ENCODE measurements around the gene TMUB1. TPM values are rescaled to one million over a fixed set of nuclear protein-coding genes. Genes with fewer than 3 reads are reported as not detected.

The TMUB1 gene
- total RNA-seq, 1 donor from 2014 or later = 12.5 TPM

- H3K9me3 ChIP-seq (ENCODE audit: control insufficient read depth in 3 of 3, low read length in 3 of 3) = no peaks in the 10 kb centered on the region
- H3K4me1 ChIP-seq (ENCODE audit: control insufficient read depth in 3 of 3, insufficient read depth in 3 of 3, low read length in 3 of 3) = peaks cover 10 to 21% (median 19%) of the 10 kb centered on the region in 3 donors
- H3K27me3 ChIP-seq (ENCODE audit: control insufficient read depth in 3 of 3, insufficient read depth in 3 of 3, low read length in 3 of 3) = no peaks in the 10 kb centered on the region
- H3K9ac ChIP-seq (ENCODE audit: low read depth in 1 of 3, low read length in 3 of 3) = no peak overlapping the region
- H3K4me3 ChIP-seq (ENCODE audit: low read length in 3 of 3) = no peak overlapping the region
- H3K36me3 ChIP-seq (ENCODE audit: control insufficient read depth in 3 of 3, insufficient read depth in 3 of 3, low read length in 3 of 3) = peaks cover 35 to 46% (median 39%) of the 10 kb centered on the region in 3 donors
- H3K27ac ChIP-seq (ENCODE audit: low read depth, low read length) = no peak overlapping the region
Observed at GRCh38 chr7:151121380-151122170, 38.3 kb upstream of the TMUB1 start.

GRCh38 chr7:151120896-151121295, 37.6 kb upstream of the TMUB1 start:
- peaks cover 10 to 18% (median 15%) of the 10 kb centered on the region in 3 donors for H3K4me1 ChIP-seq (ENCODE audit: control insufficient read depth in 3 of 3, insufficient read depth in 3 of 3, low read length in 3 of 3)
- no peaks in the 10 kb centered on the region for H3K9me3 ChIP-seq (ENCODE audit: control insufficient read depth in 3 of 3, low read length in 3 of 3)
- H3K9ac ChIP-seq (ENCODE audit: low read depth in 1 of 3, low read length in 3 of 3) = no peak overlapping the region
- no peaks in the 10 kb centered on the region for H3K27me3 ChIP-seq (ENCODE audit: control insufficient read depth in 3 of 3, insufficient read depth in 3 of 3, low read length in 3 of 3)
- H3K27ac ChIP-seq (ENCODE audit: low read depth, low read length) = no peak overlapping the region
- H3K4me3 ChIP-seq (ENCODE audit: low read length in 3 of 3) = no peak overlapping the region
- H3K36me3 ChIP-seq (ENCODE audit: control insufficient read depth in 3 of 3, insufficient read depth in 3 of 3, low read length in 3 of 3) = peaks cover 35 to 46% (median 39%) of the 10 kb centered on the region in 3 donors

- peaks cover 35 to 44% (median 39%) of the 10 kb centered on the region in 3 donors for H3K36me3 ChIP-seq (ENCODE audit: control insufficient read depth in 3 of 3, insufficient read depth in 3 of 3, low read length in 3 of 3)
Observed at GRCh38 chr7:151119902-151120301, 36.6 kb upstream of the TMUB1 start.

GRCh38 chr7:151119055-151119415, 35.7 kb upstream of the TMUB1 start:
- Histone ChIP-seq H3K9me3 (ENCODE audit: control insufficient read depth in 3 of 3, low read length in 3 of 3) (no peaks in the 10 kb centered on the region), H3K9ac (ENCODE audit: low read depth in 1 of 3, low read length in 3 of 3) (no peak overlapping the region), H3K27me3 (ENCODE audit: control insufficient read depth in 3 of 3, insufficient read depth in 3 of 3, low read length in 3 of 3) (no peaks in the 10 kb centered on the region), H3K27ac (ENCODE audit: low read depth, low read length) (no peak overlapping the region), H3K4me3 (ENCODE audit: low read length in 3 of 3) (no peak overlapping the region), H3K36me3 (ENCODE audit: control insufficient read depth in 3 of 3, insufficient read depth in 3 of 3, low read length in 3 of 3) (peaks cover 33 to 43% (median 35%) of the 10 kb centered on the region in 3 donors), H3K4me1 (ENCODE audit: control insufficient read depth in 3 of 3, insufficient read depth in 3 of 3, low read length in 3 of 3) (peaks cover under 1 to 2% (median under 1%) of the 10 kb centered on the region in 3 donors)

More at GRCh38 chr7:151119902-151120301, 36.6 kb upstream of the TMUB1 start:
- H3K27ac ChIP-seq (ENCODE audit: low read depth, low read length) = no peak overlapping the region
- H3K4me3 ChIP-seq (ENCODE audit: low read length in 3 of 3) = no peak overlapping the region
- no peaks in the 10 kb centered on the region for H3K27me3 ChIP-seq (ENCODE audit: control insufficient read depth in 3 of 3, insufficient read depth in 3 of 3, low read length in 3 of 3)
- peaks cover 3 to 10% (median 6%) of the 10 kb centered on the region in 3 donors for H3K4me1 ChIP-seq (ENCODE audit: control insufficient read depth in 3 of 3, insufficient read depth in 3 of 3, low read length in 3 of 3)
- H3K9me3 ChIP-seq (ENCODE audit: control insufficient read depth in 3 of 3, low read length in 3 of 3) = no peaks in the 10 kb centered on the region
- H3K9ac ChIP-seq (ENCODE audit: low read depth in 1 of 3, low read length in 3 of 3) = no peak overlapping the region

- Histone ChIP-seq H3K4me1 (ENCODE audit: control insufficient read depth in 3 of 3, insufficient read depth in 3 of 3, low read length in 3 of 3) (no peaks in the 10 kb centered on the region), H3K4me3 (ENCODE audit: low read length in 3 of 3) (no peak overlapping the region), H3K27me3 (ENCODE audit: control insufficient read depth in 3 of 3, insufficient read depth in 3 of 3, low read length in 3 of 3) (no peaks in the 10 kb centered on the region), H3K9ac (ENCODE audit: low read depth in 1 of 3, low read length in 3 of 3) (no peak overlapping the region), H3K36me3 (ENCODE audit: control insufficient read depth in 3 of 3, insufficient read depth in 3 of 3, low read length in 3 of 3) (peaks cover 33 to 43% (median 35%) of the 10 kb centered on the region in 3 donors), H3K27ac (ENCODE audit: low read depth, low read length) (no peak overlapping the region), H3K9me3 (ENCODE audit: control insufficient read depth in 3 of 3, low read length in 3 of 3) (no peaks in the 10 kb centered on the region)
Observed at GRCh38 chr7:151118108-151119054, 35.1 kb upstream of the TMUB1 start.

GRCh38 chr7:151117565-151117964, 34.3 kb upstream of the TMUB1 start:
- Histone ChIP-seq H3K27ac (ENCODE audit: low read depth, low read length) (no peak overlapping the region), H3K36me3 (ENCODE audit: control insufficient read depth in 3 of 3, insufficient read depth in 3 of 3, low read length in 3 of 3) (peaks cover 30 to 43% (median 35%) of the 10 kb centered on the region in 3 donors), H3K27me3 (ENCODE audit: control insufficient read depth in 3 of 3, insufficient read depth in 3 of 3, low read length in 3 of 3) (no peaks in the 10 kb centered on the region), H3K9me3 (ENCODE audit: control insufficient read depth in 3 of 3, low read length in 3 of 3) (no peaks in the 10 kb centered on the region), H3K9ac (ENCODE audit: low read depth in 1 of 3, low read length in 3 of 3) (no peak overlapping the region), H3K4me1 (ENCODE audit: control insufficient read depth in 3 of 3, insufficient read depth in 3 of 3, low read length in 3 of 3) (no peaks in the 10 kb centered on the region), H3K4me3 (ENCODE audit: low read length in 3 of 3) (no peak overlapping the region)

- Histone ChIP-seq H3K36me3 (ENCODE audit: control insufficient read depth in 3 of 3, insufficient read depth in 3 of 3, low read length in 3 of 3) (peaks cover 30 to 42% (median 35%) of the 10 kb centered on the region in 3 donors), H3K27ac (ENCODE audit: low read depth, low read length) (no peak overlapping the region)
Observed at GRCh38 chr7:151116603-151117440, 33.5 kb upstream of the TMUB1 start.

GRCh38 chr7:151115836-151116418, 32.6 kb upstream of the TMUB1 start:
- Histone ChIP-seq H3K9me3 (ENCODE audit: control insufficient read depth in 3 of 3, low read length in 3 of 3) (no peaks in the 10 kb centered on the region), H3K4me3 (ENCODE audit: low read length in 3 of 3) (no peak overlapping the region), H3K27ac (ENCODE audit: low read depth, low read length) (no peak overlapping the region), H3K9ac (ENCODE audit: low read depth in 1 of 3, low read length in 3 of 3) (no peak overlapping the region), H3K4me1 (ENCODE audit: control insufficient read depth in 3 of 3, insufficient read depth in 3 of 3, low read length in 3 of 3) (peaks cover under 1 to 4% (median under 1%) of the 10 kb centered on the region in 3 donors), H3K27me3 (ENCODE audit: control insufficient read depth in 3 of 3, insufficient read depth in 3 of 3, low read length in 3 of 3) (no peaks in the 10 kb centered on the region), H3K36me3 (ENCODE audit: control insufficient read depth in 3 of 3, insufficient read depth in 3 of 3, low read length in 3 of 3) (peaks cover 27 to 34% (median 30%) of the 10 kb centered on the region in 3 donors)

More at GRCh38 chr7:151116603-151117440, 33.5 kb upstream of the TMUB1 start:
- H3K27me3 ChIP-seq (ENCODE audit: control insufficient read depth in 3 of 3, insufficient read depth in 3 of 3, low read length in 3 of 3) = no peaks in the 10 kb centered on the region
- H3K9me3 ChIP-seq (ENCODE audit: control insufficient read depth in 3 of 3, low read length in 3 of 3) = no peaks in the 10 kb centered on the region
- H3K4me1 ChIP-seq (ENCODE audit: control insufficient read depth in 3 of 3, insufficient read depth in 3 of 3, low read length in 3 of 3) = no peaks in the 10 kb centered on the region
- H3K4me3 ChIP-seq (ENCODE audit: low read length in 3 of 3) = no peak overlapping the region
- H3K9ac ChIP-seq (ENCODE audit: low read depth in 1 of 3, low read length in 3 of 3) = no peak overlapping the region

Measured in skeletal muscle tissue (tissue), 4 donors.